OCI-LY3 (cell line): Measurements from ENCODE around the gene AHNAK2.
A peak's percentile ranks its signal among the peaks of the same experiment; 100 is the strongest.

Experiments used
- H2AFZ ChIP-seq: fragments of 200-600, 300-600 bp; shearing (Covaris generic); 2 replicates; pipeline ENCODE4 v1.6.0; 2014; ENCODE audit warnings: antibody characterized with exemption, low read depth, low read length
- H3K27ac ChIP-seq: fragments of 200-600, 300-600 bp; sonication (generic); 2 replicates; pipeline ENCODE4 v1.5.1; 2014; ENCODE audit warnings: mild to moderate bottlenecking, low read length, moderate library complexity, mixed read lengths
- H3K27me3 ChIP-seq: fragments of 200-600, 300-600 bp; sonication (generic); 2 replicates; pipeline ENCODE4 v1.6.1; 2014; ENCODE audit warnings: low read depth, low read length, mixed read lengths
- H3K36me3 ChIP-seq: fragments of 200-600, 300-600 bp; sonication (generic); replicated peaks from 2 replicates; pipeline ENCODE3; 2014; ENCODE audit warnings: low read depth, low read length, mixed read lengths
- H3K4me1 ChIP-seq: fragments of 300-600, 200-600 bp; sonication (generic); 2 replicates; pipeline ENCODE4 v1.6.1; 2014; ENCODE audit warnings: low read length, mixed read lengths
- H3K4me2 ChIP-seq: fragments of 200-600, 300-600 bp; sonication (generic); 2 replicates; pipeline ENCODE4 v1.6.1; 2014; ENCODE audit warnings: low read length, mixed read lengths
- H3K4me3 ChIP-seq: fragments of 300-600, 200-600 bp; sonication (generic); 2 replicates; pipeline ENCODE4 v1.5.1; 2014; ENCODE audit warnings: antibody characterized with exemption, mild to moderate bottlenecking, low read length, moderate library complexity
- H3K79me2 ChIP-seq: fragments of 300-600, 200-600 bp; shearing (Covaris generic); 2 replicates; pipeline ENCODE4 v1.6.1; 2014; ENCODE audit warnings: mild to moderate bottlenecking, low read length, mixed read lengths
- H3K9ac ChIP-seq: fragments of 300-600, 200-600 bp; shearing (Covaris generic); 2 replicates; pipeline ENCODE4 v1.6.0; 2014; ENCODE audit warnings: mild to moderate bottlenecking, low read length, moderate library complexity
- H3K9me3 ChIP-seq: fragments of 200-600, 300-600 bp; shearing (Covaris generic); 2 replicates; pipeline ENCODE4 v1.6.1; 2014; ENCODE audit warnings: low read length, mixed read lengths; ENCODE audit not compliant: insufficient read depth
- H4K20me1 ChIP-seq: fragments of 200-600, 300-600 bp; sonication (generic); 2 replicates; pipeline ENCODE4 v1.6.1; 2016; ENCODE audit warnings: low read length, mixed read lengths; ENCODE audit not compliant: insufficient read depth
- CTCF ChIP-seq: fragments of 200-600, 300-600 bp; sonication (generic); IDR thresholded peaks from 2 replicates; pipeline ENCODE4 v1.5.1; 2014; ENCODE audit warnings: antibody characterized with exemption, low read length, low read depth
- EZH2phosphoT487 ChIP-seq: fragments of 200-600 bp; shearing (Covaris generic); IDR thresholded peaks from 2 replicates; pipeline ENCODE4 v1.6.1; 2018; ENCODE audit warnings: antibody characterized with exemption, mixed run types, low read depth

The AHNAK2 gene

DNA sequence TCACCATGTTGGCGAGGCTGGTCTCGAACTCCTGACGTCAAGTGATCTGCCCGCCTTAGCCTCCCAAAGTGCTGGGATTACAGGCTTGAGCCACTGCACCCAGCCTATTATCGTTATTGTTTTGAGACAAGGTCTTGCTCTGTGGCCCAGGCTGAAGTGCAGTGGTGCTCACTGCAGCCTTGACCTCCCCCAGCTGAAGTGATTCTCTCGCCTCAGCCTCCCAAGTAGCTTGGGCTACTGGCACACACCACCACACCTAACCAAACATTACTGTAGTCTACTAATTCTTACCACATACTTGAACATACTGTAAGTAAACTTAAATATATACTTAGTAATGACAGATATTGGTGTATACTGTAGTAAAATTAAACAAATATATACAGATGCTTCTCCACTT, 47.3 kb upstream of the AHNAK2 start:
- TF ChIP-seq EZH2phosphoT487 (no peak), CTCF (no peak)
- peaks cover 42% of the 10 kb centered on the region for H3K4me1 ChIP-seq

GRCh38 chr14:105023791-105024480, 45.8 kb upstream of the AHNAK2 start:
- no peak overlapping the region for H2AFZ ChIP-seq

More for the DNA sequence above, 47.3 kb upstream of the AHNAK2 start:
- Histone ChIP-seq H4K20me1 (no peaks in the 10 kb centered on the region), H3K27me3 (no peaks in the 10 kb centered on the region), H2AFZ (no peak overlapping the region), H3K9ac (peak overlapping the region; percentile 35; the same call in 1 of the 2 replicates), H3K9me3 (no peaks in the 10 kb centered on the region), H3K79me2 (peaks cover 19% of the 10 kb centered on the region), H3K27ac (peak overlapping the region; percentile 89), H3K36me3 (no peaks in the 10 kb centered on the region), H3K4me3 (peak overlapping the region; percentile 29), H3K4me2 (peak overlapping the region; percentile 63)

DNA sequence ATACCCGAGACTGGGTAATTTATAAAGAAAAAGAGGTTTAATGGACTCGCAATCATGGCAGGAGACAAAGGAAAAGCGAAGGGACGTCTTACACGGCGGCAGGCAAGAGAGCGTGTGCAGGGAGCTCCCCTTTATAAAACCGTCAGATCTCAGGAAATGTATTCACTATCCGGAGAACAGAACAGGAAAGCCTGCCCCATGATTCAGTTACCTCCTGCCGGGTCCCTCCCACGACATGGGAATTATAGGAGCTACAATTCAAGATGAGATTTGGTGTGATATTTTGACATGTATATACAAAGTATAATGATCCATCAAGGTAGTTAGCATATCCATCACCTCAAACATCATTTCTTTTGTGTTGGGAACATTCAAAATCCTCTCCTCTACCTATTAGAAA, 45.0 kb upstream of the AHNAK2 start:
- Histone ChIP-seq H3K27ac (no peak overlapping the region), H3K79me2 (peaks cover 42% of the 10 kb centered on the region), H3K4me1 (peaks cover 57% of the 10 kb centered on the region), H2AFZ (no peak overlapping the region), H3K9ac (no peak overlapping the region), H3K4me3 (no peak overlapping the region), H3K9me3 (no peaks in the 10 kb centered on the region), H3K36me3 (peaks cover 18% of the 10 kb centered on the region), H3K27me3 (no peaks in the 10 kb centered on the region), H3K4me2 (no peak overlapping the region), H4K20me1 (peaks cover 21% of the 10 kb centered on the region)
- TF ChIP-seq CTCF = no peak
- no peak for TF ChIP-seq EZH2phosphoT487

More at GRCh38 chr14:105023791-105024480, 45.8 kb upstream of the AHNAK2 start:
- Histone ChIP-seq H3K9me3 (no peaks in the 10 kb centered on the region), H3K27me3 (no peaks in the 10 kb centered on the region), H3K79me2 (peaks cover 34% of the 10 kb centered on the region), H3K27ac (no peak overlapping the region), H3K4me2 (peak overlapping the region; percentile 6; the same call in 1 of the 2 replicates), H3K4me1 (peaks cover 50% of the 10 kb centered on the region), H3K4me3 (no peak overlapping the region), H4K20me1 (peaks cover 13% of the 10 kb centered on the region), H3K9ac (no peak overlapping the region), H3K36me3 (peaks cover 13% of the 10 kb centered on the region)
- TF ChIP-seq CTCF (no peak), EZH2phosphoT487 (no peak)

GRCh38 chr14:105022276-105022670, 44.1 kb upstream of the AHNAK2 start:
- H3K27ac ChIP-seq = no peak overlapping the region
- H3K4me1 ChIP-seq = peaks cover 60% of the 10 kb centered on the region
- H3K9me3 ChIP-seq = no peaks in the 10 kb centered on the region
- H3K79me2 ChIP-seq = peaks cover 51% of the 10 kb centered on the region
- H3K36me3 ChIP-seq = peaks cover 23% of the 10 kb centered on the region
- peak overlapping the region; percentile 97 for H3K9ac ChIP-seq
- peak overlapping the region; percentile 89 for H3K4me3 ChIP-seq
- no peaks in the 10 kb centered on the region for H3K27me3 ChIP-seq
- peaks cover 30% of the 10 kb centered on the region for H4K20me1 ChIP-seq
- no peak overlapping the region for H2AFZ ChIP-seq
- peak overlapping the region; percentile 83 for H3K4me2 ChIP-seq
- TF ChIP-seq EZH2phosphoT487 (no peak), CTCF (no peak)
